GM19351 (cell line): ENCODE data around the gene RBMS3.
"Not testable (repeated sequence)": the region's sequence is repeated elsewhere in the genome, so short reads cannot be mapped to it uniquely, and the experiment has no call there.

Source experiments
- ATAC-seq: cut with Tn5 transposase; IDR thresholded peaks from one replicate; pipeline ENCODE4 v1.9.1; 2021; ENCODE audit warnings: mild to moderate bottlenecking, moderate library complexity; ENCODE audit not compliant: unreplicated experiment

The RBMS3 gene

GRCh38 chr3:29310865-29311264 is 30.0 kb downstream of the RBMS3 start:
- no peak for ATAC-seq

DNA sequence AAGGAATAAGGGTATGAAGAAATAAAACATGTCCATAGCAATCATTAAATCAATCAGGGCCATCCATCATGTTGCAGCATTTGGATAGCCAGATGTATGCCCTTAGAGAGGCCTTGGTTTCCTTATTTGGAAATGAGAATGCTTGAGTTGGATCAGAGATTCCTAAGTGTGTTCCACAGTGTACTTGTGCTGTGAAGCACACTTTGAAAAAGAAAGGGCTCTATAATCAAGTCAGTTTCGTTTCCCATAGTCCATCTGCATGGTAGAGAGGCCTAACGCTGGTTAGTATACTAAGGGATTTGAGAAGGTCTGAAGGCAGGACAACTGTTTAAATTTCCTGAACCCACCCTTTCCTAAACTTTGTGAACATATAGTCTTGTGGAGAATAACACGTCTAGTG is 30.9 kb downstream of the RBMS3 start:
- ATAC-seq: no peak

GRCh38 chr3:29312395-29312794 is 31.5 kb downstream of the RBMS3 start:
- ATAC-seq: no peak

DNA sequence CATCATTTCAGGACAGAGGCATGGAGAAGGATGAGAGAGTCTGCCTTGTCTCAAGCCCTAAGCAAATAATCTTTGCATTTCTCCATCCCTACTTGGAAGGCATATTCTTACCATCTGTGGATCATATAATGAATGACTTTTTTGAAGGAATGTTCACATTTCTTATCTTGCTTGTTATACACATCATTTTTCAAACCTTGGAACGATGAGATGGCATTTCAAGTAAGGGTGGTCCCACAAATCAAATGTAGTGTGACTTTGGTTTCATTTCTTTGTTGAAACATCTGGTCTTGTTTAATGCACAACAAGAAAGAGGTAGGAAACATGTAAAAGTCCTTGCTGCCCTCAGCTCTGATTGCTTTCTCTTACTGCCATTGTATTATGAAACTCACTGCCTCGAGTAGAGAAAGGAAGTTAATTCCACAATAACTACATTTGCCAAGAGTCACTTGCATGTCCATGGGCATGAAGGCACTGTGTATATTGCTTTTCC is 32.1 kb downstream of the RBMS3 start:
- no peak for ATAC-seq

GRCh38 chr3:29313981-29314726 is 33.3 kb downstream of the RBMS3 start:
- no peak for ATAC-seq

DNA sequence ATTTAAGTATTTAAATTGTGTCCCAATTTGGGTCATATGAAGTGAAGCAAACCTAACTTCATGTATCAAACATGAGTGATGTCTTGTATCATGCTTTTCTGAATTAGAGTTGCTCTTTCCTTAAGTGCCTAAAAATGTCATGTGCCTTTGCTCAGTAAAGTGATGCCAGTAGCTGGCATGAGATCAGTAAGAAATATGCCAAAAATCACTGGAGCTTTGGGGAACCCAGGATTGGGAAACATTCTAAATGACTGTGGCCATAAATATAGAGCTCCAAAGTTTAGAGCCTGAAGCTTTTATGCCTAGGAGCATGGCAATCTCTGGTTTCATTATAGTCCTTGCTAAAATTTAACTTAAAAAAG is 33.8 kb downstream of the RBMS3 start:
- ATAC-seq: no peak

DNA sequence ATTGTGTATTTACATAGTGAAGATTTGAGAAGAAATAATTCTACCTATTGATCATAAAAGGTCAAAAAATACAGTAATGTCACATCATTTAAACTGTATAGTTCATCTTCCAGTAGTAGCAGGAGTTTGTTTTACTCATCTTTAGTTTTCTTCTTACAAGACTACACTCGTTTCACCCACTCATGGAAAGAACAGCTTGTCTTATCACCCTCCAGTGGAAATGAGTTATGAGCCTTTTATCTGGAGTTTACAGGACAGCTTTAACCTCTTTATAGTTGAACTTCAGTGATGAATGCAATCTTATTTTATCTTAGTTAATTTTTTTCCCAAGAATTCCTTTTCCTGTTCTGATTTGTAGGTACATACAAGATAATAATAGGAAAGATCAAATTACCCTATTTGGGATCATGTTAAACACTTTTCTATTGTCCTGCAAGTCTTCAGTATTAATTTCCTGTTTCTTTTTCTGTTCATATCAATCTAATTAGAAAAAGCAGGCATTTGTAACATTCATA is 36.8 kb downstream of the RBMS3 start:
- ATAC-seq: no peak

- ATAC-seq: no peak
Measured at GRCh38 chr3:29318251-29318650, 37.4 kb downstream of the RBMS3 start.

- ATAC-seq: peak; percentile 81
Measured at GRCh38 chr3:29319262-29319661, 38.4 kb downstream of the RBMS3 start.

DNA sequence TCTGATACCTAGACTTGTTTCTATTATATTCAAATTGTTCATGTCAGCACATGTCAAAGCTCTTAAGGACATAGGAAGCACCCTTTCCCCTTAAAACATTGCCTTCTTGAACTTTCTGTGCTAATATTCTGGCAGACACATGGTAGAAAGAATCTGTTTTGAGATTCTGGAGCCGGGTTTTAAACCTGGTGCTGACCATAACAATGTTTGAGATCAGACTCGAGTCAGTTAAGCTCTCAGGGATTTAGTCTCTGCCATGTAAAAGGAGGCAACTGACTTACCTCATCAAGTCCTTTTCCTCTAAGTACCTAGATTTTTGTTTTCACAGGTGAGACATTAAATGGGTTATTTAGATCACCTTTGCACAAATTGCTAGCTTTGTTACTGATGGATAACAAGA is 38.9 kb downstream of the RBMS3 start:
- ATAC-seq: no peak

GRCh38 chr3:29322586-29322985 is 41.7 kb downstream of the RBMS3 start:
- ATAC-seq: no peak

GRCh38 chr3:29324180-29324651 is 43.3 kb downstream of the RBMS3 start:
- peak; percentile 94 for ATAC-seq

DNA sequence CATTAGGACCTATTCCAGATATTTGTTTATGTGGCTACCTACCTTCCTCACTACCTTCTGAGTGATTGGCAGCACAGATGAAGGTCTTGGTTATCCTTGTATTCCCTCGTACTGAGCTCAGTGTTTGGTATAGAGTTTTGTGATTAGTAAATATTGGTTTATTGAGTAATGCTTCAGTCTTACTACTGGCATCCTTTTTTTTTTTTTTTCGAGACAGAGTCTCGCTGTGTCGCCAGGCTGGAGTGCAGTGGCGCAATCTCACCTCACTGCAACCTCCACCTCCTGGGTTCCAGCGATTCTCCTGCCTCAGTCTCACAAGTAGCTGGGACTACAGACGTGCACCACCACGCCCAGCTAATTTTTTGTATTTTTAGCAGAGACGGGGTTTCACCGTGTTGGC is 45.7 kb downstream of the RBMS3 start:
- ATAC-seq: not testable (repeated sequence)

DNA sequence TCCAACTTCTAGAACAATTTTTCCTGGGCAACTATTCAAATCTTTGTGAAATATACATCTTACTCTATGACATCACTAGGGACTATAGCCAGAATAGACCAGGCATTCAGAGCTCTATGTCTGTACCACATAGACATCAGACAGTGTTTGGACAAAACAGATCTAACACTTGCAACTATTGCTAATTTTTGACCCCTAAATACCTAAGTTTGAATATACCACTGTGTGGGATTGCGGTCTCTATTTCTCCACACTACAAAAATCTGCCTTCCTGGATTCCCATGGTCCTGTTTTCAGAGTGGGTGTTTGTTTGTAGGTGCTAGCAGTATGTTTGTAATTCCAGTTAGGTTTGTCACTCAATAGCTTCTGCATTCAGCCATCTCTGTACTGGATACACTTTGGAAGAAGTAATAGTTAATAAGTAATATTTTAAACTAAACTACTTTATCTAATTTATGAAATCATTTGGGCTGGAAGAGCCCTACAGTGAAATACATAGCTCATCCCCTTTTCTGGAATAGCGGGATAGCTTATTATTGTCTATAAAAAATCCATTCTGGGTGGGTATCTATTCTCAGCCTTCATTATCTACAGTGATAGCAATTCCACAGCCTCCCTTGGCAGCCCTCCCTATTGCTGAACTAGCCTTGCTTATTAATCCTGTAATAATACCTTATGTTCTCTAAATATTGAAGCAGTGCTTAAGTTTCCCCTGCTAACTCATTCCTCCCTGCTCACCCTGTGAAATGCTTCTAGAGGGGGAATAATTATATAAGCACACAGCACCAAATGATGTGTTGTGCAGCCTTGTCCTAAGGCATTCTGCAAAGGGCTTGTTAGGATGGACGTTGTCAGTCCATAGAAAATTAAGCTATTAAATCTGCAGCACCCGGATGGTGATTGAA is 49.4 kb downstream of the RBMS3 start:
- ATAC-seq: no peak

DNA sequence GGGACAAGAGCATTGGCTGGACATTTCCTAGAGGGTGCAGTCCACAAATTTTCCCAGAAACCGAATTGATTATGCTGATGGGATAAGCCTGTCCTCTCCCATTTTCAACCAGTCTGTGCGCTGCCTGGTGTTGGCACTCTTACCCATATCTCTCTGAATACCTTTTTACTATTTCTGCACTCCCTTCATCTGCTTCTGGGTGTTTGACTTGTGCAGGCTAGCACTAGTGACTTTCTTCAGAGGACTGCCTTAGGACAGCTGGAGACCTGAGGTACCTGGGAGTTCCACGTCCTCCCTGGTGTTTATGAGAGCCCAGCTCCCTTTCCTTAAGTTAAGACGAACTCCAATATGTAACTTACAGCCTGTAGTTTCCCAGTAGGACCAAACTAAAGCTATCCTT is 50.2 kb downstream of the RBMS3 start:
- ATAC-seq: no peak

DNA sequence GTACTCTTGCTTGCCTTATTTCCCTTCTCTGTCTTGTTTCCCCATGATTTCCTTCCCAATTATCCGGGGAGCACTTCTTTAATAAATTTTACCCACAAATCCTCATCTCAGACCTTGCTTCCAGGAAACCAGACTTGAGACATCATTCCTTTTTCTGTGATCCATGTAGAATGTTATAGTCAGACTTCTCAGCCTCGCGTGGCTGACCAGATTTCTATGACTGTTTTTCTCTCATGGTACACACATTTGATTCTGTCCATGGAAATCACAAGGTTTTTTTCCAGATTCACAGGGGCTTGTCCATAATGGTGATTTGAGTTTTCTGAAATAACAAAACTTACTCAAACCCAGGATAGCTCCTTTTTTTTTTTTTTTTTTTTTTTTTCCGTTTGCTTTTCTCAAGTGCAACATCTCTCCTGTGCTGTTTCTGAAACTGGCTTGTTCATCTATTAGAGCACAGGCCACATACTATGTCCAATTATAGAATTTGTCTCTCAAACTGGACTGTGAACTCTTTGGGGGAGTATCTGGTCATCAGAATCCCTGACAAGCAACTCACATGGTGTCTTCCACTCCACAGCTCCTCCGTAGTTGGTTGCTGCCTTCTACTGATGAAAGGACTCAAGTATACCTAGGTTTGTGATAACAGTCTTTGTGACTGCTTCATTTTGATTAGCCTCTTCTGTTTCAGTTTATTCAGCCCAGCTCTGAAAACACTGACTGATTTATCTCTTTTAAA is 50.8 kb downstream of the RBMS3 start:
- ATAC-seq: no peak

GRCh38 chr3:29332195-29332637 is 51.3 kb downstream of the RBMS3 start:
- no peak for ATAC-seq

- ATAC-seq: no peak
Measured at GRCh38 chr3:29333576-29333975, 52.7 kb downstream of the RBMS3 start.

GRCh38 chr3:29334706-29335105 is 53.8 kb downstream of the RBMS3 start:
- ATAC-seq: no peak

DNA sequence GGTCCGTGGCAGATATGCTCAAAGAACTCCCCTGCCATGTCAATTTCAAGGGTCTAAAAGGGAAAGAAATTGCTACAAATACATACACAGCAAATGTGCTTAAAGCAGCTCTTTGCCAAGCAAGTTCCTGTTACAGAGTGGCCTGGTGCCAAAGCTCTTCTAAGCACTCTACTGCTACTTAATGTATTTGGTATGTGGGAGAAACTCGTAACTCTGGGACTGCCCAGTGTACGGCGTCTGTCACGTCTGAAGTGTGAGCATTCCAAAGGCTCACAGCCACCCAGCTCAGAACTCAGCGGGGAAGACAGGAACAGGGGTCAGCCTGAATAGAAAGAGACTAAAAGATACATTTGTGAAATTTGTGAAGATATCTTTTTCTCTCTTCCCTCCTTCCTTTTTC is 54.6 kb downstream of the RBMS3 start:
- no peak for ATAC-seq

- no peak for ATAC-seq
Measured at GRCh38 chr3:29335943-29336342, 55.1 kb downstream of the RBMS3 start.
